ENCODE results near the gene TMEM62.

The TMEM62 gene

GRCh38 chr15:43133430-43134156 lies at the start of gene TMEM62:
Gene TMEM62 (plus strand): TSS chr15:43133586. CDS start chr15:43133803, 217 bp downstream.
- peak; percentile 29 for DNase-seq (ENCODE audit: low read depth)

- no peak for DNase-seq (ENCODE audit: low read depth)
These were observed 47.5 kb upstream of the TMEM62 start for GRCh38 chr15:43085921-43086320.

- DNase-seq (ENCODE audit: low read depth), result no peak
These were observed 46.8 kb upstream of the TMEM62 start for GRCh38 chr15:43086551-43086950.

GRCh38 chr15:43091859-43092258 lies 41.5 kb upstream of the TMEM62 start:
- DNase-seq (ENCODE audit: low read depth), result no peak

DNA sequence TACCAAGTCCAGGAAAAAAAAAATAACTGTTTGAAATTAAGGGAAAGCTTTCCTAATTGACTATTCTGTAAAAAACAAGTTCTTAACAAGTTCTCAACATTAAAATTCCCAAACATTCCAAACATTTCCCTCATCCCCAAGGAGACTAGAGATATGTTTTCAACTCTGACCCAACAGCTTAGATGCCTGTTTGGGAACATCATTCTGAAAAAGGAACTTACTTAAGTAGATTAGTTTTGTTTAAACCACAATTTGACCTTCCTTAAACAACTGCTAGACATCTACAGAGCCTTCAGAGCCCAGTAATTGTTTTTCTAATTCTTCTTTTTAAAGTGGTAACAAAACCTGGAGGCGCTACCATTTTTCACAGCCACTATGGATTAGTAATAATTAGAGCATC lies 40.4 kb upstream of the TMEM62 start:
- DNase-seq (ENCODE audit: low read depth), result no peak

- DNase-seq (ENCODE audit: low read depth), result no peak
These were observed 38.9 kb upstream of the TMEM62 start for GRCh38 chr15:43094416-43095030.

DNA sequence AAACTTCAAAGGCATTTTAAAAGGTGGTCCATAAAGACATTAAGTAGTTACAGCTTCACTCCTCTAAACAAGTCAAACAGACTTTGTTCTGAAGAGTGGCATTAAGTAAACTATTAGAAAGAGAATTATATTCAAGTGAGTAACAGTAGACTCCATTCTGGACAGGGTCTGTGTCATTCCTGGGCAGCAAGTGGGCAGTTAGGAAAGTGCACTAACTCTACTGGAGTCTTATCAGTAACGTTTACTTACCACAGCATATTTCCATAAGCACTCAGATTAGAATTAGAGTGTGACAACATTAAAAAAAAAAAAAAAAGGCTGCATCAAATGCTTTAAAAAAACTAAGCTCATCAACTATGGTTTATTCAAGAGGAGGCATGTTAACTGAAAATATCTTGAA lies 38.1 kb upstream of the TMEM62 start:
- no peak for DNase-seq (ENCODE audit: low read depth)

- no peak for DNase-seq (ENCODE audit: low read depth)
These were observed 37.6 kb upstream of the TMEM62 start for GRCh38 chr15:43095708-43096347.

- no peak for DNase-seq (ENCODE audit: low read depth)
These were observed 37.0 kb upstream of the TMEM62 start for GRCh38 chr15:43096411-43096810.

GRCh38 chr15:43099105-43099845 lies 34.1 kb upstream of the TMEM62 start:
- DNase-seq (ENCODE audit: low read depth), result no peak

DNA sequence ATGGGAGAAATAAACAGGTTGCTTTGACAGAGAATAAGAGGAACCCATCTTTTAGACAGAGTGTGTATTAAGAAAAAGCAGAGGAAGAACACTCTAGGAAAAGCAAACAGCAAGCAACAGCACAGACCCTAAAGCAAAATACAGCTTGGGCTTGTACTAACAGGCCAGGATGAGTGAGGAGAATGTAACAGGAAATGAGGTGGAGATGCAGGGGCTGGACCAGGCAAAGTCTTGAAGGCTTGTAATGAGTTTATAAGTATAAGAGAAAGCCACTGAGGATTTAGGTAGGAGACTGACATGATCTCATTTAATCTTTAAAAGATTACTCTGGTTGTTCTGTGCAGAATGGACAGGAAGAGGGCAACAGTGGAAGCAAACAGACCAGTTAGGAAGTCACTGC lies 32.4 kb upstream of the TMEM62 start:
- DNase-seq (ENCODE audit: low read depth), result no peak

DNA sequence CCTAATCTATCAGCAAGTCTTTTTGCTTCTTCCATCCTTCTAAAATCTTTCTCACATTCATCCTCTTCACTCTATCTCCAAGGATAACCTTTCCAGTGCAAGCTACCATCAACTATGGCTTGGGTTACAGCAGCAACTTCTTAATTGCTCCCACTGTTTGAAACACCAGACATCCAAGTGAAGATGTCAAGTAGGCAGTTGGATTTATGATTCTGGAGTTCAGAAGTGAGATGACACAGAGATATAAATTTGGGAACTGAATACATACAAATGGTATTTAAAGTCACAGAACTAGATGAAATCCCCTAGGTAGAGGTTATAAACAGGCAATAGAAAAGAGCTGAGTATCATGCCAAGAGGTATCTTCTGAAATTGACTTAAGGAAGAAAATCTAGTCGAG lies 31.2 kb upstream of the TMEM62 start:
- DNase-seq (ENCODE audit: low read depth), result no peak

DNA sequence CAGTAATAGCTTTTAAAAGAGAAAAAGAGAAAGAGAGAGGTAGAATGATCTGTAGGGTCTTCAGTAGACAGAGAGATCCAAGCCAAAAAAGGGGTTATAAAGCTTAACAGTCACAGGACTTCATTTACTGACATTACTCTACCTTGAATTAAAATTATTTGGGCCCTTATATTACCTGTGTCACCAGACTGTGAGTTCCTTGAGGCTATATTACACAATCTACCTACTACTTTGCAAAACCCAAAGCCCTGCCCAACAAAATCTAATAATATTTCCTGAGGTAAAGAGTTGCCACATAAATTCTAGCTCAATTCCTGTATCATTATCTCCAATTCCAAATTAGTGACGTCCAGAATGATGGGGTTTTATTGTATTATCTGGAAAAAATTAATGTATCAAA lies 29.5 kb upstream of the TMEM62 start:
- no peak for DNase-seq (ENCODE audit: low read depth)

- DNase-seq (ENCODE audit: low read depth), result no peak
These were observed 29.0 kb upstream of the TMEM62 start for GRCh38 chr15:43104426-43104825.

GRCh38 chr15:43105077-43105736 lies 28.2 kb upstream of the TMEM62 start:
- no peak for DNase-seq (ENCODE audit: low read depth)

- DNase-seq (ENCODE audit: low read depth), result peak; percentile 79
These were observed 27.5 kb upstream of the TMEM62 start, which contains the start of gene UBR1 for GRCh38 chr15:43105778-43106485. Gene UBR1 (minus strand): TSS chr15:43106038. CDS start chr15:43106022, 16 bp downstream.

- no peak for DNase-seq (ENCODE audit: low read depth)
These were observed 26.9 kb upstream of the TMEM62 start for GRCh38 chr15:43106486-43106829.

DNA sequence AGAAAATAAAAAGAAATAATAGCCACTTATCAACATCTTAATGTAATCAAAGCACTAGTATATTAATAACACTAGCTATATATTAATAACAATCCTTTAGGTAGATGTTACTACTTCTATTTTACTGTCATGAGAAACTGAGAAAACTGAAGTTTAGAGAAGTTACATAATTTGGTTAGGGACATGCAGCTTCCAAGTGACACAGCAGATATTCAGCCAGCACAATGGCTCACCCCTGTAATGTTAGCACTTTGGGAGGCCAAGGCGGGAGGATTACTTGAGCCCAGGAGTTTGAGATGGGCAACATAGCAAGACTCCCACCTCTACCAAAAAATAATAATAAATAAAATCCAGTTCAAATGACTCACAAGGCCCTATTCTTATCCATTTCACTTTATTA lies 25.6 kb upstream of the TMEM62 start:
- no peak for DNase-seq (ENCODE audit: low read depth)

GRCh38 chr15:43111354-43111753 lies 22.0 kb upstream of the TMEM62 start:
- DNase-seq (ENCODE audit: low read depth), result no peak

DNA sequence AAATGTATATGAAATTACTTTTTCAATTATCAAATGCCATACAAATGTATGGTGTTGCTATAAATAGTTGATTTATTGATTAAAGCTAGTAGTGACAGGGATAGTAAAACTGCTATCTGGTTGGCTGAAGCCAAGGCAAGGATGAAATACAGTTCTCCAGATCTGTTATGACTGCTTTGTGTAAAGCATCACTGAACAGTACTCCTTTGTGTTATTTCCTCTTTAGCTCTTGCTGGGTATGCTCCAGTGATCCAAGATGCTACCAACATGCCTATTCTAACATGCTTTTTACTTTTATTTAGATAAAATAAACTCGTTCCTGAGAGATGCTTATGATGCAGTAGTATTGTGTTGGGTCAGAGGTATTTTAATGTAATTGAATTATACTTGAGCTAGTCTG lies 15.1 kb upstream of the TMEM62 start:
- DNase-seq (ENCODE audit: low read depth), result no peak

DNA sequence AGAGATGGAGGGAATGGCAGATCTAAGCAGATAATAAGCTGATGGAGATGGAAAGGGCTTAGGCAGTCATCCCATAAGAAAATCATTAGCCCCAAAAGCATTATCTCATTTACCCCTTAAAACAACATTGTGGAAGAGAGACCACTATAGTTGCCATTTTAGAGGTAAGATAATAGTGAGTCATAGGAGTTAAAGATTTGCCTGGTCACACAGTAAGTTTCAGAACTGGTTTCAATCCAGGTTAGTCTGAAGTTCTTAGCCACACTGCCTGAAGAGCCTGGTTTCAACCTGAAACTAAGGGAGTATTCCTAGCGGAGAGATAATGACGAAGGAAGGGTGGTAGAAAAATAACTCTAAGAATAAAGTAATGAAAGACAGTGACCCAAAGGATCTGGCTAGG lies 14.6 kb upstream of the TMEM62 start:
- DNase-seq (ENCODE audit: low read depth), result no peak

DNA sequence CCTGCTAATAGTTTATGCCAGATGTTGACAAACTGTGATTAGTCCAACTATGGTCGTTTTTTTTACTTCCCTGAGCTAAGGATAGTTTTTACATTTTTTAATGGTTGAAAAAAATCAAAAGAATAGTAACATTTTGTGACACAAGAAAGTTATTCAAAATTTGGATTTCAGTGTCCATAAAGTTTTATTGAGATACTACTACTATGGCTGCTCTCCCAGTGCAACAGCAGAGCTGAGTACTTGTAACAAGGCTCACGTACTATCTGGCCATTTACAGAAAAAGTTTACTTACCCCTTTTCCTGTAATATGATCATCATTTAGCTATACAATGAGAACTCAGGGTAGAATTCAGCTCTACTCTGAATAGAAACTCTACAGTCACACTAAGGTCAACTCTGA lies 11.5 kb upstream of the TMEM62 start:
- DNase-seq (ENCODE audit: low read depth), result no peak
